Measurements from ENCODE around the gene RGS2. TPM values are rescaled to one million over a fixed set of nuclear protein-coding genes. Genes with fewer than 3 reads are reported as not detected.

RGS2 gene
- total RNA-seq, 1 experiment from 2014 or later = 0.50 TPM

- Histone ChIP-seq H3K9me2 (ENCODE audit: insufficient read depth) (no peaks in the 10 kb centered on the region; the same call in 1 of the 2 replicates), H3F3A (ENCODE audit: insufficient read depth, low read depth) (no peaks in the 10 kb centered on the region), H4K20me1 (ENCODE audit: insufficient read depth) (no peaks in the 10 kb centered on the region), H3K4me1 (replicated peaks; ENCODE audit: insufficient read depth) (no peaks in the 10 kb centered on the region), H3K79me2 (ENCODE audit: low read depth) (no peaks in the 10 kb centered on the region), H3K27me3 (ENCODE audit: insufficient read depth, low read depth) (no peaks in the 10 kb centered on the region), H2AFZ (no peak overlapping the region), H3K4me2 (no peak overlapping the region), H3K36me3 (ENCODE audit: low read depth) (no peaks in the 10 kb centered on the region), H3K9me3 (ENCODE audit: insufficient read depth, low read depth) (no peaks in the 10 kb centered on the region), H3K27ac (no peak overlapping the region), H3K4me3 (no peak overlapping the region)
- no TSS peak for BruUV-seq (replicated peaks)
- POLR2A ChIA-PET (ENCODE audit: unreplicated experiment) = no interaction called here
- no peak for DNase-seq
- TF ChIP-seq CTCF (conservative IDR thresholded peaks at IDR 0.05) (no peak), EZH2 (IDR thresholded peaks at IDR 0.05; ENCODE audit: low read depth) (no peak)
- CTCF ChIA-PET = no interaction called here
- intact Hi-C loops (cut with micrococcal nuclease; ENCODE audit: unreplicated experiment) = no loop called here
Measured at GRCh38 chr1:192861860-192862259, 53.0 kb downstream of the RGS2 start.

Other genes with a start within 250 kb of the RGS2 start
- gene RGS1, start 233.3 kb upstream of the RGS2 start, total RNA-seq (2021) = not detected in 2 replicates
- gene RGS13, start 172.9 kb upstream of the RGS2 start, total RNA-seq (2021) = not detected in 2 replicates